Astrocyte of the spinal cord (primary cell): ENCODE measurements around the gene CASQ2.
A peak's percentile ranks its signal among the peaks of the same experiment; 100 is the strongest.
"Not testable (repeated sequence)": the region's sequence is repeated elsewhere in the genome, so short reads cannot be mapped to it uniquely, and the experiment has no call there.

Source experiments
- DNase-seq: peaks from one replicate; pipeline ENCODE4 v3.0.0; 2011; ENCODE audit warnings: low read depth, low spot score
- H3K4me3 ChIP-seq: 2 replicates; pipeline ENCODE4 v1.5.1; 2011; ENCODE audit warnings: low read depth, mild to moderate bottlenecking, low read length, moderate library complexity
- CTCF ChIP-seq: IDR thresholded peaks from 2 replicates; pipeline ENCODE4 v1.5.1; 2012; ENCODE audit warnings: low read depth, mild to moderate bottlenecking, low read length, inconsistent platforms
- in situ Hi-C: cut with HindIII; loops from 2 replicates; pipeline ENCODE4 v1.10.0; 2017; ENCODE audit warnings: low sequenced_read_pairs

Gene CASQ2

GRCh38 chr1:115783311-115783710, 14.8 kb upstream of the CASQ2 start:
- no peak for DNase-seq
- in situ Hi-C loops, result no loop called here
- no peak for TF ChIP-seq CTCF
- no peak overlapping the region for H3K4me3 ChIP-seq

- DNase-seq, result peak; percentile 59
- no peak overlapping the region for H3K4me3 ChIP-seq
These were observed 14.2 kb upstream of the CASQ2 start for GRCh38 chr1:115782571-115783281.

GRCh38 chr1:115781851-115782250, 13.3 kb upstream of the CASQ2 start:
- no peak for TF ChIP-seq CTCF
- in situ Hi-C loops, result no loop called here
- H3K4me3 ChIP-seq, result no peak overlapping the region
- DNase-seq, result no peak

More at GRCh38 chr1:115782571-115783281, 14.2 kb upstream of the CASQ2 start:
- no peak for TF ChIP-seq CTCF
- in situ Hi-C loops, result no loop called here

GRCh38 chr1:115781343-115781742, 12.8 kb upstream of the CASQ2 start:
- peak; percentile 5 for DNase-seq
- in situ Hi-C loops, result no loop called here
- H3K4me3 ChIP-seq, result no peak overlapping the region
- TF ChIP-seq CTCF, result no peak

GRCh38 chr1:115780655-115781054, 12.1 kb upstream of the CASQ2 start:
- H3K4me3 ChIP-seq, DNase-seq, in situ Hi-C loops: not testable (repeated sequence)

- H3K4me3 ChIP-seq, in situ Hi-C loops, DNase-seq: not testable (repeated sequence)
These were observed 10.6 kb upstream of the CASQ2 start for GRCh38 chr1:115779075-115779474.

GRCh38 chr1:115771847-115772457, 3.4 kb upstream of the CASQ2 start:
- peak; percentile 83 for DNase-seq
- in situ Hi-C loops, result no loop called here
- no peak overlapping the region for H3K4me3 ChIP-seq
- peak; percentile 73 for TF ChIP-seq CTCF
